ENCODE measurements around the gene CENPT.

Gene CENPT

DNA sequence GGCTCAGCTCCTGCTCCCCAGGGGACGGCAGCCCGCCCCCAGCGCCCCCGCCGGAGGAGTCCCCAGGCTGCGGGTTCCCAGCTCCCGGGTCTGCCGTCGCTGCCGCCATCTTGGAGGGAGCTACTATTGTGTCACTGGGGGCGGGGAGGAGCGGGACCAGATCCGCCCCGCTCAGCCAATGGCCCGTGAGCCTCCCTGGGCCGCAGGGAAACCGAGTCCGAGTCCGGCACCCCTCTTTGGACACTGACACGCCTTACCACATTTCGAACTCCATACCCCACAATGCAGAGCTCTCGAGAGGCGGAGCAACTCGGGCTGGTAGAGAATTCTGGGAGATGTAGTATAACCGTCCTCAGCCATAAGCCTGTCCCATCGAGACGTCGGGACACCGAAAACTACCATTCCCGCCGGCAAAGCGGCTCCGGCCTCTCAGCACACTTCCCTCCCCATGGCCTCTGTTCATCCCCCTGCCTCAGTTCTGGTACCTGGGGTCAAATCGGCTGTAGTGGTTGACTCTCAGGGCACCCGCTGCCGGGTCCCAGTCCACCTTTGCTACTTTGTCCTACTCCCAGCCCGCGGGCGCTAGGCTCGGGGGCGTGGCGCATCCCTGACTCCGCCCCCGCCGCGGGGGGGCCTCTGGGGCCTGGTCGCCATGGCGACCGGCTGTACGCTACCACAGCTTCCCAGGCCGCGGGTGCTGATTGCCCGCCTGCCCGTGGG, 40.9 kb downstream of the CENPT start, which contains the start of the genes RANBP10 and TSNAXIP1:
Gene RANBP10 (minus strand): TSS at position 133 of the 720 bp plus-strand sequence. CDS start 24 bp downstream, at position 109.
Gene TSNAXIP1 (plus strand): TSS at position 462 of the 720 bp plus-strand sequence. CDS start 261 bp downstream, outside the sequence.
- peak; percentile 99 for DNase-seq (ENCODE audit: low read depth)

DNA sequence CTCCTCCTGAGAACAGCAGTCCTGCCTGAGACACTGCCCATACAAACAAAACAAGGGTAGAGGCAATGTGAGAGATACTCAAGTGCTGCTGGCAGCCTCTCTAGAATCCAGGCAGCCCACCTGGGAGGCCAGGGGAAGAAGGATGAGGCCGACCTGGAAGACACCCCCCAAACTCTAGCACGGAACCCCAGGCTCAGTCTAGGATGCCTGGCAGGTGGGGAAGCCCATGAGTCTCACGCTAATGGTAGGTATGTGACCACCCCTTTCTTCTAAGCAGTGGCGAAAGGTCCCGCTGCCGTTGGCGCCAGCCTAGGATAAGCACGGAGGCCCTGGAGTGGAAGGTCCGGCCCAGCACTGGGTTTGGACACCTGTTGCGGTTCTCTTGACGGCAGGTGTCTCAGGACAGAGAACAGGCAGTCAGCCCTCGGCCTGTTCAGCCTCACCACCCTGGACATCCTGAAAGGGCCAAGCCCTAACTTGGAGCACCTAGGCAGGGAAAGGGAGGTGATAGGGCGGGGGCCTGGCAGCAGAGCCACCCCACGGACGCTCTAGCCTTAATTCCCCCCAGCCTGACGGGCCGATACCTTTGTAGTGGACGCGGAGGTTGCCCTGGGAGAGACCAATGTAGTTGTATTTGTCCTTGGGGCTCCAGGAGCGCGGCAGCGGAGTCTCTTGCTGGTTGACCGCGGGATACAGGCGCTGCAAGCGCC, 41.6 kb downstream of the CENPT start:
- DNase-seq (ENCODE audit: low read depth), result no peak

DNA sequence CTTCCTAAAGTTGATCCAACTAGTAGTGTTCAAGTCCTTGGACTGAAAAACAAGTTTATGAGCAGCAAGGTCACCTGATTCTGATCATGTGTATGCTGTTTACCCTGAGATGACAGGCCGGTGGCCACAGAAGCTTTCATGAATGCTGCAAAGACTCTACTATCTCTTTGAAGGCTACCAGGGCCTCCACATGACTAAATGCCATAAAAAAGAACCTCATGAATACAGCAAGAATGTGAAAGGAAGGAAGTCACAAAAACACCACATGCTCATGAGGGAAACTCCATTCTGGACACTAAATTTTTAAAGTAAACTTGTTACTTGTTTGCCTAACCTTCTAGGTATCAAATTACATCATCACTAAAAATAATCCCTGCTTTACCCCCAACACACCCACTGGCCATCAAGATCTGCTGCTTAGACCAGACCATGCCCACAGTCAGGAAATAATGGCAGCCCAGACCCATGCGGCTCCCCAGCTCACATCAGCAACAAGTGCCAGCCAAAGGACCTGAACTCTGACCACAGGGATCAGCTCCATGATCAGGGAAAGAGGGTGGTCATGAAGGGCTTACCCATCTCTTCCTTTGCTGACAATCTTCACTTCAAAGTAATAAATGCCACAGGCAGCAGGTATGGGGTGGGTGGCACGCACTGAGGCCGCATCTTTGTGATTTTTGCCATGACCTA, 42.5 kb downstream of the CENPT start:
- no peak for DNase-seq (ENCODE audit: low read depth)

DNA sequence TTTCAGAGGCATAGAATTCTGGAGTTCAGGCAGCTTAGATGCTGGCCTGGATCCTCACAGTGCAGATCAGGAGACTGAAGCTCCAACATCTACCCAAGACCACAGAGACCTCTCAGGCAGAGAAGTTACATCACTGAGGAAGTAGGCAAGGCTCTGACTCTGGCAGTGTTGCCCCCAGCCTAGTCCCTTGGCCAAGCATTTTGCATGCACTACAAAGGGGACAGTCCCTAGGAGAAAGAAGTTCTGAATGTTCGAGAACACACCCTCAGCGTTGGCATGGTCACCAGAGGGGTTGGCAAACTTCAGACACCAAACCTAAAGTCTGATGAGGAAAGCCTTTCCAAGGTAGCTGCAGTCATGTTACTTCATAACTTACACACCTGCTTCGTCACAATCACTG, 43.6 kb downstream of the CENPT start:
- DNase-seq (ENCODE audit: low read depth), result no peak

DNA sequence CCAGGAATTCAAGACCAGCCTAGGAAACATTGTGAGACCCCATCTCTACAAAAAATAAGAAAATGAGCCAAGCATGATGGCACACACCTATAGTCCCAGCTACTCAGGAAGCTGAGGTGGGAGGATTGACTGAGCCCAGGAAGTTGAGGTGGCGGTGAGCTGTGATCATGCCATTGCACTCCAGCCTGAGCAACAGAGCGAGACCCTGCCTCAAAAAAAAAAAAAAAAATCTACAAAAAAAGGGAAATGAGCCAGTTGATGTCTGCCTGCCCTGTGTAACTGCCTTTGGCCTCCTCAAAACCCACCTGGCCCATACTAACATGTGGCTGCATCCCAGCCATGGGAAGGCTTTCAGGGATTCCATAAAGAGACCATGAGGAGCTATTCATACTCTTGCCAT, 45.6 kb downstream of the CENPT start:
- DNase-seq (ENCODE audit: low read depth), result no peak

DNA sequence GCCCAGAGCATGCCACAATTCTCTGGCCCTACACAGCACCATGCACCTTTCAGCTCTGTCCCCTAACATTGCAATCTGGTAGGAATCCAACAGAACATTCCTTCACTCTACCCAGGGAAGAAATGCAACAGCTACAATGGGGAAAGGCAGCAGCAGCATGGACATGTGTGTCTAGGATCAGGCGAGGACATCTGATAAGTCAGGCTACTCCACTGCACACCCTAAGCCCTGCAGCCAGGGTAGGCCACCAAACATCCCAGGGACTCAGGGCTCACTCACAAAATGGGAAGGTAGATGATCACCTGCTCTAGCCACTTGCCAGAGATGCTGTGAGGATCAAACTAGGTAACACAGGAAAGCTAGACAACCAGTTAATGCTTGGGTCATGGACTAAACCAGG, 46.3 kb downstream of the CENPT start:
- no peak for DNase-seq (ENCODE audit: low read depth)

DNA sequence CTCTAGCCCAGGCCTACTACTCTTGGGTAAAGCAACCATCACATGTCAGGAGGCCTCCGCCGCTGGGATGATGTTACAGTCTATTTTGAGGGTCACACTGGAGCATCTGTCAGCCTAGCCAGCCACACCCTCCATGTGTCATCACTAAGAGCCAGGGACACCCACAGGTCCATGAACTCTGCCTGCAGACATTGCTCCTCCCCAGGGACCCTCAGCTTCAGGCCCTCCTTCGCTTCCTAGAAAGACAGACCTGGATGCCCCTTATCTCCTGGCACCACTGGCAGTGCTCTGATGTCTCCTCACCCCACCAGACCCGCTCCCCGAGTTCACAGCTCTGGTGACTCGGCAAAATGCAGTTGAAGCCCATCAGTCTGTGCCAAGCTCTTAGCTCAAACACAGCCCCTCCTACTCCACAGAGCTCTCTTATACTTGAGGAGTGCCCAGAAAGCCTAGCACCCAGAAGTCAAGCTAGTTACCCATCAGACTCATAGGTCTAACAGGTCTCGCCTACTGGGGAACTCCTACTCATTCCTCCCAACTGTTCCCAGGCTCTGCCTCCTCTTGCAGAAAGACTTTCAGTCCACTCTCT, 47.1 kb downstream of the CENPT start:
- DNase-seq (ENCODE audit: low read depth), result no peak

DNA sequence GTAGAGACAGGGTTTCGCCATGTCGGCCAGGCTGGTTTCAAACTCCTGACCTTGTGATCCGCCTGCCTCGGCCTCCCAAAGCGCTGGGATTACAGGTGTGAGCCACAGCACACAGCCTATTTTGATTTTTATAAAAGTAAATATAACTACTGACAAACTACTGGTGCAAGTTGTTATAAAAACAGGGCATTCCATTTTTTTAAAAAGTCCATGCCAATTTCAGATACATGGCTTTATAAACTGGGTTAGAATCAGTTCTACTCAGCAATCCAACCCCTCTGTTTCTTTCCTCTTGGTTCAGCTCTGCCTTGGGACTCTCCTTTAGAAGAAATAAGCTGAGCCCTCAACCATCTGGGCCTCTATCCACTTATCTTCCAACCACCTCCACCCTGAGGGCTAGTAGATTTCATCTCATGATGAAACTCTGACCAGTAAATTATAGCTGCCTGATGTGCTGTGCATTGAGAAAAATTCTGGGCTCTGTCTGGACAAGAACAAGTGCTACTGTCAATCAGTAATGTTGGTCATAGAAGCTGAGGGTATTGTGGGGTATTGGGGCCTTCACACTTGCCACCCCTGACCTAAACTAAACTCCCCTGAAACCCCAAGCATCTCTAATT, 51.3 kb downstream of the CENPT start:
- DNase-seq (ENCODE audit: low read depth), result no peak

DNA sequence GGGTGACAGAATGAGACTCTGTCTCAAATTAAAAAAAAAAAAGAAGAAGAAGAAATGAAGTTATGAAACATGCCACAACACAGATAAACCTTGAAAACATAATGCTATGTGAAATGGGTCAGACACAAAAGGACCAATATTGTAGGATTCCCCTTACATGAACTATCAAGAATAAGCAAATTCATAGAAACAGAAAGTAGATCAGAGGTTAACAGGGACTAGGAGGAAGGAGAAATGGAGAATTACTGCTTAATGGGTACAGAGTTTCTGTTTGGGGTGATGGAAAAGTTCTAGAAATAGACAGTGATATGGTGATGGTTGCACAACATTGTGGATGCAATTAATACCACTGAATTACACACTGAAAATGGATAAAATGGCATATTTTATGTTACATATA, 57.4 kb downstream of the CENPT start:
- no peak for DNase-seq (ENCODE audit: low read depth)

DNA sequence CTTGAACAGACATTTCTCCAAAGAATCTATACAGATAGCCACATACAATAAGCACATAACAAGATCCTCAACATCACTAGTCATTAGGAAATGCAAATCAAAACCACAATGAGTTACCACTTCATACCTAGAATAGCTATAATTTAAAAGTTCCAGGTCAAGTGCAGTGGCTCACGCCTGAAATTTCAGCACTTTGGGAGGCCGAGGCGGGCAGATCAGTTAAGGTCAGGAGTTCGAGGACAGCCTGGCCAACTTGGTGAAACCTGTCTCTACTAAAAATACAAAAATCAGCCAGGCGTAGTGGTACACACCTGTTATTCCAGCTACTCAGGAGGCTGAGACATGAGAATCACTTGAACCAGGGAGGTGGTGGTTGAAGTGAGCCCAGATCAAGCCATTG, 61.0 kb downstream of the CENPT start:
- DNase-seq (ENCODE audit: low read depth), result no peak

DNA sequence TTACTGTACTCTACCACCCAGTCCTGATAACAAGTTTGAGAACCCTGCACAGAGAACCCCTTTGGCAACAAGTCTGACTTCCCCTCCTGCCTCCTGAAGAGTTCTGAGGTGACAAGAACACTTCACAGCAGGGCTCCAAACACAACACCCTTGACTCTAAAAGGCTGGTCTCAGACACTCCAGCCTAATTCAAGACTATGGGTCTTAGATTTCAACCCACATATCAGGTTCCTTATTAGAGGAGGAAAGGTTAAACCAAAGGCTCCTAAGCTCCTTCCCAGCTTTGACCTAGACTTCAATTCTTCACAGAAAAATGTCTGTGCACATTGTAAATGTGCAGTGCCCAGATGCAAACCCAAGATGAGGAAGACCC, 64.2 kb downstream of the CENPT start:
- no peak for DNase-seq (ENCODE audit: low read depth)

DNA sequence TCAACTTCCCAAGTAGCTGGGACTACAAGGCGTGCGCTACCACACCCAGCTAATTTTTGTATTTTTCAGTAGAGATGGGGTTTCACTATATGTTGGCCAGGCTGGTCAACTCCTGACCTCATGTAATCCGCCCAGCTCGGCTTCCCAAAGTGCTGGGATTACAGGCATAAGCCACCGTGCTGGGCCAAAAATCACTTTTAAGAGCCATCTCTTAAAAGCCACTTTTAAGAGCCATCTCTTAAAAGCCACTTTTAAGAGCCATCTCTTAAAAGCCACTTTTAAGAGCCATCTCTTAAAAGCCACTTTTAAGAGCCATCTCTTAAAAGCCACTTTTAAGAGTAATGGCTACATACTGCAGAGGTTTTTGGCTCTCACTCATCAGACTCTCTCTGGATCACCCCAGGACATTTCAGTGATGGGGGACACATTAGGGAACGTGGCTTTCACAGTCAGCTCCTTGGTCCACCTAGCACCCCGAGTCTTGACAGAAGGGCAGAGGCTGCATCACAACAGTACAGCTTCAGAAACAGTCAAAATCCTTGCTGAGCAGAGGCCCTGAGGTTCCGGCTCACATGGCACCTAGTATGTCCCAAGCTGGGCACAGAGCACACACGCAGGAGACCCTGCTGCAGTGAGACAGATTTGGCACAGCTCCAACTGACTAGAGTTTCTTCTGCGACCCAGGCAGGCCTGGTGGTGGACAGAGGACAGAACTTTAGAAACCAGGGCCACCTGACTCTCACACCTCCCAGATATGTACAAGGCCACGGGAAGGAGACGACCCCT, 64.7 kb downstream of the CENPT start:
- DNase-seq (ENCODE audit: low read depth), result no peak

DNA sequence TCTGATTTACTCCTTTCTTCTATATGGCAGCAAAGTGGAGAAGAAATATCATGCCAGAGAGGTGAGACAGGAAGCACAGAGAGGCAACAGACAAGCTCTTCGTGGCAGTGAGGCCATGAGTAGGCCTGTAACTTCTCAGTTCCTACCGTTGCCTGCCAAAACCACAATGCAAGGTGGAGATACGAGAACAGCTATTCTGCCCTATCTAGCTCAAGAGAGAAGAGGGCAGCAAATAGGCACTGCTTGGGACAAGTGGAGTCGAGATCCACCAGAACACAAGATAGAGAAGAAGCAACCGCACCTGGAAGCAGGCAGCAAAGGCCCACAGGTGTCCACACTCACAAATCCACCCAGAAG, 66.0 kb downstream of the CENPT start:
- no peak for DNase-seq (ENCODE audit: low read depth)

DNA sequence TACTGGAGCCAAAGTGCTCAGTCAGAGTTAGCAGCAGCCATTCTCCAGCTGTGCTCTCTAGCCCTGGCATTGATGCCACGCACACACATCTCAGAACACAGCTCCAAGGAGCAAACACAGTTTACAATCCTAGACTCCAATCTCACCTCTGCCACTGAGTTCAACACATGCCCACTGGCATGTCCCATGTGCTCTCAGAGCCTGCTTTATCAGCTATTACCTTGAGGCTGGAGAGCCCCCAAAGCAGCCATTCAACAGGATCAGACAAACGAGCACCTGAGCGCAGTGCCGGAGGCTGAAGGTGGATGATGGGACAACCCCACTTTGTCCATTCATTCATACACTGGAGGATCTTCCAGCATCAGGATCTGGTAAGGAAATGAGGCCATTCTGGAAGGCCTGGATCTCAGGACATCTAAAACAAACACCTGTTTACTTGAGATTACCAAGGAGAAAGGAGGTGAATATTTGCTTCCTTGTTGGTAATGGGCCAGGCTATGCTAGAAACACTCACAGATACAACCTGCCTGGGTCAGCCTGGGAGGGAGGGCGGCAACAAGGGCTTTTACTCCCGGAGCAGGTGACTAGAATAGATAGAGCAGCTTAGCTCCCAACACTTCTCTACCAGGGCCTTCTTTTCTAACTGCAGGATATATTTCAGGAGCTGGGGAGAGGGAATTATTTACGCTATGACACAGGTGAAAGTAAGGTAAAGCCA, 66.5 kb downstream of the CENPT start:
- DNase-seq (ENCODE audit: low read depth), result no peak

DNA sequence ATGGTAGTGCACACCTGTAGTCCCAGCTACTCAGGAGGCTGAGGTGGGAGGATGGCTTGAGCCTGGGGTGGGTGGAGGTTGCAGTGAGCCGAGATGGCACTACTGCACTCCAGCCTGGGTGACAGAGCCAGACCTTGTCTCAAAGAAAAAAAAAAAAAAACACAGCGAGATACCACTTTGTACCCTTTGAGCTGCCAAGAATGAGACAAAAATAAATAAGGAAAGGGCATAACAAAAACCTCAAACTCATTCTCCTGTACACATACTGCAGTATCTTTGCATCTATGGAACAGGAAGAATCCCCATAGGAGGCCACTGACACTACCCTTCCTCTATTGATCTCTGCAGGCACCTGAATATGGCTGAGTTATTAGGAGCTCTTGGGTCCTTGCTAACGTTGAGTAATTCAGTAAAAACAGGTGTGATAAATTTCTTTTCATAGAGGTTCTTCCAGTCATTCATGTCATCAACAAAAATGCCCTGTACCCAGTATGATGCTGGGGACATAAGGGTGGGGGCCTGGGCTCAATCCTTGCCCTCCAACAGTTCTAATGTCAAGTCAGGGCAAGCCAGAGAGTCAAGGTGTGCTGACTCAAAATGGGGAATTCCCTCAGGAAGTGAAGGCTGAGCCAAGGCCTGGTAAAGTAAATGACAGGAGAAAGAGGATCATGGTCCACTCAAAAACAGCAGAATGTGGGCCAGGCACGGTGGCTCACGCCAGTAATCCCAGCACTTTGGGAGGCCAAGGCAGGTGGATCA, 68.1 kb downstream of the CENPT start:
- no peak for DNase-seq (ENCODE audit: low read depth)
